OCI-LY7 (cell line): ENCODE data around the gene PITPNC1. TPM values are rescaled to one million over a fixed set of nuclear protein-coding genes. Genes with fewer than 3 reads are reported as not detected.

Experiments used
- BruUV-seq: library from RNA; stranded (reverse); fragments of 400-500 nt; replicated peaks from 2 replicates; lab custom pipeline; 2021; lab: Mats Ljungman, UMichigan
- CTCF ChIA-PET: fragments of 300-600 bp; sonication (Branson Sonifier 250); formaldehyde crosslinking; loops from one replicate; lab custom pipeline; 2022; ENCODE audit warnings: antibody characterized with exemption; ENCODE audit not compliant: unreplicated experiment; lab: Charles Lee
- POLR2A ChIA-PET: fragments of 300-600 bp; sonication (Branson Sonifier 250); formaldehyde crosslinking; loops from one replicate; lab custom pipeline; 2022; ENCODE audit warnings: antibody characterized with exemption; lab: Charles Lee
- DNase-seq: peaks from one replicate; pipeline ENCODE4 v3.0.0-alpha.2; 2015; ENCODE audit warnings: low spot score
- H2AFZ ChIP-seq: fragments of 200-600 bp; sonication (generic), shearing (Covaris generic); 2 replicates; pipeline ENCODE4 v1.6.1; 2014; ENCODE audit warnings: mild to moderate bottlenecking, antibody characterized with exemption, low read length, moderate library complexity
- H3K27ac ChIP-seq: fragments of 200-600 bp; sonication (generic); 2 replicates; pipeline ENCODE4 v1.5.1; 2014; ENCODE audit warnings: mixed run types, low read depth, mild to moderate bottlenecking, moderate library complexity, low read length, inconsistent platforms; ENCODE audit not compliant: poor library complexity, severe bottlenecking
- H3K36me3 ChIP-seq: fragments of 200-600 bp; sonication (generic); 2 replicates; pipeline ENCODE4 v1.6.1; 2014; ENCODE audit warnings: mild to moderate bottlenecking, antibody characterized with exemption, low read length, moderate library complexity, mixed read lengths; ENCODE audit not compliant: insufficient read depth
- H3K4me1 ChIP-seq: fragments of 200-600 bp; sonication (generic); 2 replicates; pipeline ENCODE4 v1.5.1; 2014; ENCODE audit warnings: mild to moderate bottlenecking, low read length; ENCODE audit not compliant: insufficient read depth, poor library complexity, severe bottlenecking
- H3K4me2 ChIP-seq: fragments of 200-600 bp; sonication (generic); 2 replicates; pipeline ENCODE4 v1.6.1; 2014; ENCODE audit warnings: mild to moderate bottlenecking, low read length
- H3K4me3 ChIP-seq: fragments of 200-600 bp; sonication (generic); 2 replicates; pipeline ENCODE4 v1.5.1; 2014; ENCODE audit warnings: mild to moderate bottlenecking, low read depth, low read length; ENCODE audit not compliant: poor library complexity, severe bottlenecking
- H3K79me2 ChIP-seq: fragments of 200-600 bp; sonication (generic); 2 replicates; pipeline ENCODE4 v1.6.1; 2016; ENCODE audit warnings: low read depth, mild to moderate bottlenecking, low read length, moderate library complexity, mixed read lengths; ENCODE audit not compliant: insufficient read depth
- H3K9me2 ChIP-seq: fragments of 200-600 bp; sonication (generic); 2 replicates; pipeline ENCODE4 v1.6.1; 2016; ENCODE audit warnings: mild to moderate bottlenecking, low read length, mixed read lengths; ENCODE audit not compliant: insufficient read depth
- H3K9me3 ChIP-seq: fragments of 200-600 bp; sonication (generic); 2 replicates; pipeline ENCODE4 v1.6.1; 2014; ENCODE audit warnings: mild to moderate bottlenecking, mixed run types, low read length, mixed read lengths
- H4K20me1 ChIP-seq: fragments of 200-600 bp; sonication (generic); 2 replicates; pipeline ENCODE4 v1.6.1; 2014; ENCODE audit warnings: mild to moderate bottlenecking, antibody characterized with exemption, low read length, moderate library complexity, mixed read lengths; ENCODE audit not compliant: insufficient read depth
- CTCF ChIP-seq: fragments of 200-600 bp; sonication (generic); conservative IDR thresholded peaks from 2 replicates; pipeline ENCODE4 v1.5.1; 2014; ENCODE audit warnings: mild to moderate bottlenecking, antibody characterized with exemption, low read length, moderate library complexity, mixed read lengths
- EZH2phosphoT487 ChIP-seq: fragments of 200-600 bp; sonication (generic); IDR thresholded peaks from 2 replicates; pipeline ENCODE4 v1.6.1; 2018; ENCODE audit warnings: low read depth, borderline replicate concordance, mild to moderate bottlenecking, mixed run types, antibody characterized with exemption, low read length, moderate library complexity, mixed read lengths
- intact Hi-C: fragments of 100-400 bp; cut with micrococcal nuclease; formaldehyde crosslinking; loops from one replicate; pipeline ENCODE4 v1.10.0; 2022; ENCODE audit not compliant: unreplicated experiment
- total RNA-seq, 2 experiments: library from RNA; depleted of rRNA in 1 of 2; stranded (reverse); fragments of >200 nt in 1 of 2; shearing (Covaris generic) in 1 of 2; gene quantifications; 2 replicates each; pipeline ENCODE4 v1.2.3, GENCODE V29; 2014 to 2022

The PITPNC1 gene
- total RNA-seq, 2 experiments from 2014 or later = 14.3 to 21.1 TPM

GRCh38 chr17:67663457-67663856, 286.4 kb downstream of the PITPNC1 start:
- POLR2A ChIA-PET = interaction anchor here (0.5 kb wide), 1 partner anchor 346 kb away, joined by 5 read pairs; no protein-coding TSS in a partner anchor
- DNase-seq = no peak

GRCh38 chr17:67666028-67666427, 288.9 kb downstream of the PITPNC1 start:
- no peaks in the 10 kb centered on the region for H4K20me1 ChIP-seq
- no peaks in the 10 kb centered on the region for H3K9me2 ChIP-seq
- DNase-seq = no peak
- no TSS peak for BruUV-seq
- H3K79me2 ChIP-seq = no peaks in the 10 kb centered on the region
- no peak overlapping the region for H2AFZ ChIP-seq
- CTCF ChIA-PET = no interaction called here
- H3K9me3 ChIP-seq = no peaks in the 10 kb centered on the region; the same call in 1 of the 2 replicates
- no peak overlapping the region for H3K4me3 ChIP-seq
- intact Hi-C loops = no loop called here
- no peak overlapping the region for H3K4me2 ChIP-seq
- POLR2A ChIA-PET = no interaction called here
- no peaks in the 10 kb centered on the region for H3K36me3 ChIP-seq
- H3K27ac ChIP-seq = no peak overlapping the region
- TF ChIP-seq EZH2phosphoT487 = no peak
- TF ChIP-seq CTCF = no peak
- no peaks in the 10 kb centered on the region for H3K4me1 ChIP-seq

More at GRCh38 chr17:67663457-67663856, 286.4 kb downstream of the PITPNC1 start:
- H3K4me2 ChIP-seq = no peak overlapping the region
- no peaks in the 10 kb centered on the region for H4K20me1 ChIP-seq
- CTCF ChIA-PET = no interaction called here
- H3K9me3 ChIP-seq = peaks cover 4% of the 10 kb centered on the region; the same call in 1 of the 2 replicates
- H3K79me2 ChIP-seq = no peaks in the 10 kb centered on the region
- H3K27ac ChIP-seq = no peak overlapping the region
- no peak for TF ChIP-seq CTCF
- no peak for TF ChIP-seq EZH2phosphoT487
- no peaks in the 10 kb centered on the region for H3K4me1 ChIP-seq
- intact Hi-C loops = no loop called here
- no peak overlapping the region for H2AFZ ChIP-seq
- no peaks in the 10 kb centered on the region for H3K36me3 ChIP-seq
- BruUV-seq = no TSS peak
- no peak overlapping the region for H3K4me3 ChIP-seq
- H3K9me2 ChIP-seq = no peaks in the 10 kb centered on the region

GRCh38 chr17:67666710-67667109, 289.6 kb downstream of the PITPNC1 start:
- ChIA-PET POLR2A (interaction anchor here (0.6 to 0.9 kb wide), 2 partner anchors 10 to 17 kb away, joined by 4 to 5 read pairs; no protein-coding TSS in a partner anchor), CTCF (no interaction called here)
- intact Hi-C loops = no loop called here
- H3K4me3 ChIP-seq = no peak overlapping the region
- TF ChIP-seq EZH2phosphoT487 = no peak
- TF ChIP-seq CTCF = no peak
- H3K9me3 ChIP-seq = no peaks in the 10 kb centered on the region; the same call in 1 of the 2 replicates
- BruUV-seq = no TSS peak
- no peaks in the 10 kb centered on the region for H4K20me1 ChIP-seq
- H3K27ac ChIP-seq = no peak overlapping the region
- H3K79me2 ChIP-seq = no peaks in the 10 kb centered on the region
- no peaks in the 10 kb centered on the region for H3K9me2 ChIP-seq
- no peak for DNase-seq
- no peaks in the 10 kb centered on the region for H3K4me1 ChIP-seq
- H3K4me2 ChIP-seq = no peak overlapping the region
- no peak overlapping the region for H2AFZ ChIP-seq
- no peaks in the 10 kb centered on the region for H3K36me3 ChIP-seq
